Loucy (cell line): ENCODE measurements around the gene FGF3.
"Not testable (repeated sequence)": the region's sequence is repeated elsewhere in the genome, so short reads cannot be mapped to it uniquely, and the experiment has no call there.

Experiments
- CTCF ChIP-seq: fragments of 200-600 bp; sonication (generic); conservative IDR thresholded peaks from 2 replicates; pipeline ENCODE4 v1.5.1; 2014; ENCODE audit warnings: mild to moderate bottlenecking, antibody characterized with exemption, low read length
- EZH2phosphoT487 ChIP-seq: fragments of 200-600 bp; IDR thresholded peaks from 2 replicates; pipeline ENCODE4 v1.6.1; 2018; ENCODE audit warnings: antibody characterized with exemption, mild to moderate bottlenecking, moderate library complexity, borderline replicate concordance

GRCh38 chr11:69764918-69765317 is 54.3 kb downstream of the FGF3 start:
- TF ChIP-seq CTCF, EZH2phosphoT487: not testable (repeated sequence)
